K562 (cell line): ENCODE measurements around the gene FOXO3.

ENCODE experiments used
- MECOM ChIP-seq: fragments of 250-450 bp; sonication (Bioruptor Pico); IDR thresholded peaks from 2 replicates; pipeline ENCODE4 v1.8.0; 2022; ENCODE audit warnings: inconsistent platforms
- NCOA4 ChIP-seq: fragments of 450-650 bp; IDR thresholded peaks from 2 replicates; pipeline ENCODE4 v1.6.1; 2018; ENCODE audit warnings: mild to moderate bottlenecking; ENCODE audit not compliant: partially characterized antibody
- ZNF407 ChIP-seq: fragments of 450-650 bp; IDR thresholded peaks from 2 replicates; pipeline ENCODE4 v1.6.1; 2016; ENCODE audit warnings: low read depth
- TF ChIP-seq, protein P1 (sequence below), 3 experiments: IDR thresholded peaks in 2 of 3; conservative IDR thresholded peaks in 1 of 3; 2 replicates each; pipeline ENCODE4 v1.5.1; 2011 to 2012; ENCODE audit warnings: low read length in 3 of 3, mild to moderate bottlenecking in 3 of 3, control low read depth in 2 of 3, improper control_type of control experiment in 1 of 3, inconsistent platforms in 1 of 3, low read depth in 1 of 3, mixed read lengths in 1 of 3, moderate library complexity in 1 of 3; ENCODE audit not compliant: insufficient read depth in 2 of 3

DNA sequence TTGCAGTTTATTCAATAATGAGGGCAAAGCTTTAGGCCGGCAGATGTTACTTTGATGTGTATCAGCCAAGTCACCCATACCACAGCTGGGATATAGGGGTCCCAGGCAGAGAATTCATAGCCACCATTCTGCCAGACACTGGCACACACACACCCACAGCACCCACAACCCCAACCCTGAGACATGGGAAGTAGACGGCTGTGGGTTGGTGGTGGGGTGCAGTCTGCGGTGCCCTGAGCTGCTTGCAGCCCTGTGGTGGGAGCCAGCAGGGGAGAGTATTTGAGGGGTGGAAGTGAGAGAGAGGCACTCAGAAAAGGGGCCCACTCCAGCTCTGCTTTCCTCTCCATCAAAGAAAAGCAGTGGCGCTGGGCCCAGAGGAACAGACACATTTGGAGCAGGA is 125.3 kb downstream of the FOXO3 start:
- TF ChIP-seq ZNF407: no peak
- TF ChIP-seq MECOM (CRISPR knock-in tag): no peak
- TF ChIP-seq NCOA4: no peak
- TF ChIP-seq, protein P1, sequence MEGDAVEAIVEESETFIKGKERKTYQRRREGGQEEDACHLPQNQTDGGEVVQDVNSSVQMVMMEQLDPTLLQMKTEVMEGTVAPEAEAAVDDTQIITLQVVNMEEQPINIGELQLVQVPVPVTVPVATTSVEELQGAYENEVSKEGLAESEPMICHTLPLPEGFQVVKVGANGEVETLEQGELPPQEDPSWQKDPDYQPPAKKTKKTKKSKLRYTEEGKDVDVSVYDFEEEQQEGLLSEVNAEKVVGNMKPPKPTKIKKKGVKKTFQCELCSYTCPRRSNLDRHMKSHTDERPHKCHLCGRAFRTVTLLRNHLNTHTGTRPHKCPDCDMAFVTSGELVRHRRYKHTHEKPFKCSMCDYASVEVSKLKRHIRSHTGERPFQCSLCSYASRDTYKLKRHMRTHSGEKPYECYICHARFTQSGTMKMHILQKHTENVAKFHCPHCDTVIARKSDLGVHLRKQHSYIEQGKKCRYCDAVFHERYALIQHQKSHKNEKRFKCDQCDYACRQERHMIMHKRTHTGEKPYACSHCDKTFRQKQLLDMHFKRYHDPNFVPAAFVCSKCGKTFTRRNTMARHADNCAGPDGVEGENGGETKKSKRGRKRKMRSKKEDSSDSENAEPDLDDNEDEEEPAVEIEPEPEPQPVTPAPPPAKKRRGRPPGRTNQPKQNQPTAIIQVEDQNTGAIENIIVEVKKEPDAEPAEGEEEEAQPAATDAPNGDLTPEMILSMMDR (IDR thresholded peaks at IDR 0.05 in 2 of 3, conservative IDR thresholded peaks at IDR 0.05 in 1 of 3; ENCODE audit: insufficient read depth in 2 of 3, low read depth in 1 of 3, low read length in 3 of 3): no peak
